ENCODE measurements around the gene ZEB2. TPM values are rescaled to one million over a fixed set of nuclear protein-coding genes. Genes with fewer than 3 reads are reported as not detected.

Gene ZEB2
- total and polyA plus RNA-seq, 5 donors = 40.2 to 147 (median 135) TPM

DNA sequence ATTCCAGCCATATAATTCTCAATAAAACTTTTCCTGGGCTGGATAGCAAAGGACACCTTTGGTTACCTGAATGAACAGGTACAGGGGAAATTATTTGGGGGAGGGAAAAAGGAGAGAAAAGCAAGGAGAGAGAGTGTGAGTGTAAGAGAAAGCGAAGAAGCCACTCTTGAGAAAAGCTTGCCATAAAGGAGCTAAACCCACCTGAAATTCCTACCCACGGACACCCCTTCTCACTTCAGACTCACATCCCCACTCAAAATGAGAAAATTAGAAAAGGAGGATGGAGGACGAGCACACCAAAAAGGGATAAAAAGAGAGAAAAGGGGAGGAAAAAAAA lies 354 bp downstream of the ZEB2 start:
- no peaks in the 10 kb centered on the region for H3K9me3 ChIP-seq (ENCODE audit: control insufficient read depth, low read length)
- H3K27ac ChIP-seq (ENCODE audit: low read length) = peak overlapping the region; percentile 100
- WGBS = 4% methylated on average over 3 of the region's 3 CpGs
- ATAC-seq (no peak), DNase-seq (no peak)
- intact Hi-C loops (cut with DNase I) = loop anchor here (5.0 to 10.0 kb wide), 8 partner anchors 55 to 1233 kb away; a partner anchor contains a TSS
- H3K4me3 ChIP-seq (ENCODE audit: low read length) = peak overlapping the region; percentile 98
- no peaks in the 10 kb centered on the region for H3K4me1 ChIP-seq (ENCODE audit: control insufficient read depth, insufficient read depth, low read length)
- no peaks in the 10 kb centered on the region for H3K27me3 ChIP-seq (ENCODE audit: control insufficient read depth, insufficient read depth)

DNA sequence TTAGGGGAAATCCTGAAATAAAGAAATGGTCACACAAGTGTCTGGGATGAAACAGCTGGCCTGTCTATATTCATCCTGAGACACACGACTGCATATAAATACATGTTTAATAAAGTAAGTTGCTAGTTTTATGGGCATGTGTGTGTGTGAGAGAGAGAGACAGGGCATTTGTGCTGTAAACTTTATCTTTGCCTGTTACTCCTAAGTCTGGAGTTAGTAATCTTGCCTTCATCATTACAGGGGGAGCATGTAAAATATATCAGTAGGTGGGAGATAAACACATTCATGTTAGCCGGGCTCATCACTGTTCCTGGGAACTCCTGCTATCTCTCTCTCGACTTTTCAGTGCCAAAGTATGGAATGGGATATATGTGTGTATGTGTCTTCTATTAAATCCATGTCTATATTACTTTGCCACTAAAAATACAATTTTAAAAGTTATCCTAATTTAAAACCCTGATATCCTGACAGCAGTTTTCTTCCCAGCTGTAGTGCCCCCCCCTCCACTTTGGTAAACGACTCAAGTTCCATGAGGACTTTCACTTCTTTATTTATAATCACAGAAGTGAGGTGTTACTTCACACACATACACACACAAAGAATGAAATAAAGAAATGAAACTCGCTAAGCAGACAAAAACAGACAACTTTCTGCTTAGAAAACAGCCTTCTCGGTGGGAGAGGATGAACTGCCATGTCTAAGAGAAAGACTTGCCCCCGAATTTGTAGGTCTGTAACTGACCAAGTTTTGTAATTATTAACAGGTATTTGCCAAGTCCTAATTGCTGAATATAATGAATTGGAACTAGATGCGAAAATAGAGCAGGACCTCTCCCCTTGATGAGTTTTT lies 947 bp downstream of the ZEB2 start:
- ATAC-seq = no peak
- 7% methylated on average over 8 of the region's 8 CpGs for WGBS
- H3K27me3 ChIP-seq (ENCODE audit: control insufficient read depth, insufficient read depth) = no peaks in the 10 kb centered on the region

GRCh38 chr2:144517866-144518747 lies 1.8 kb downstream of the ZEB2 start:
- under 1% methylated on average over 21 of the region's 21 CpGs for WGBS
- intact Hi-C loops (cut with DNase I) = loop anchor here (5.0 to 10.0 kb wide), 8 partner anchors 53 to 1234 kb away; a partner anchor contains a TSS
- Histone ChIP-seq H3K27me3 (ENCODE audit: control insufficient read depth, insufficient read depth) (no peaks in the 10 kb centered on the region), H3K27ac (ENCODE audit: low read length) (peak overlapping the region; percentile 100), H3K4me3 (ENCODE audit: low read length) (peak overlapping the region; percentile 98), H3K4me1 (ENCODE audit: control insufficient read depth, insufficient read depth, low read length) (no peaks in the 10 kb centered on the region), H3K9me3 (ENCODE audit: control insufficient read depth, low read length) (no peaks in the 10 kb centered on the region)
- DNase-seq = peak; percentile 27 to 59 (median 54)
- ATAC-seq = no peak

More for the DNA sequence above, 947 bp downstream of the ZEB2 start:
- DNase-seq = no peak
- Histone ChIP-seq H3K4me3 (ENCODE audit: low read length) (peak overlapping the region; percentile 98), H3K9me3 (ENCODE audit: control insufficient read depth, low read length) (no peaks in the 10 kb centered on the region), H3K27ac (ENCODE audit: low read length) (peak overlapping the region; percentile 100), H3K4me1 (ENCODE audit: control insufficient read depth, insufficient read depth, low read length) (no peaks in the 10 kb centered on the region)
- intact Hi-C loops (cut with DNase I) = loop anchor here (5.0 to 10.0 kb wide), 8 partner anchors 54 to 1233 kb away; a partner anchor contains a TSS

DNA sequence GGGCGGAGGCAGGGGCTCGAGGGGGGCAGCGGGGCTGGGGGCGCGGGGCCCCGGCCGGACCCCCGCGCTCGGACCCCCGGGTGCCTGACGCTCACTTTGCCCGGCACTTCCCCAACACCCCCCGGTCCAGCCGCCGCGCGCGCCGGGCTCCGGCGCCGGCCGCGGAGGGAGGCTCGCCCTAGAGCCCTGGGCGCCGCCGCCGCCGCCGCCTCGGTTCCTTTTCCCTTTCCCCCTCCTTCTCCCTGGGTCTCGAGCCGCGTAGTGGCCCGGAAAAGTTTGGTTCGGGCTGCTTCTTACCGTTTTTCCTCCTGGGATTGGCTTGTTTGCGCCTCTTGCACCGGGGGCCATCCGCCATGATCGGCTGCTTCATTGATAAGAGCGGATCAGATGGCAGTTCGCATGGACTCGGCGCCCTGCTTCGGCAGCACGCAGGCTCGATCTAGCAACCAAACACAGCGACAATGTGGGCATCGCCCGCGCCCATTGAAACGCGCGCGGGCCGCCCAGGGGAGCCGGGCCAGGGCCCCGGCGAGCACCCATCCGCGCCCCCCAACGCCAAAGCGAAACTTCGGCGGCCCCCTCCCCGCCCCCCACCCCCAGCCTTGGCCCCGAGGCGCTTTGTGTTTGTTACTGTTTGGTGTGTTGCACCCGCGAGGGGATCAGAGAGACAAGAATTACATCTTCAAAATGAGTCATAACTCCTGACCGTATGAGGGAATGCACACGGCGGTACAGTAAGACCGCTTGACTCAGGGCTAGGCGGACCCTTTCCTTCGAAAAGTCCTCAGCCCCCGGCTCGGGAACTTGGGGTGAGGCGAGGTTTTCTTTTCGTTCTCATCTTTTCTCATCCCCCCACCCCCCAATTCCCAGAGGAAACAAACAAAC lies 2.7 kb downstream of the ZEB2 start:
- under 1% methylated on average over 83 of the region's 83 CpGs for WGBS
- ATAC-seq (peak; percentile 23 to 66), DNase-seq (peak; percentile 71 to 87 (median 83))
- Histone ChIP-seq H3K4me1 (ENCODE audit: control insufficient read depth, insufficient read depth, low read length) (no peaks in the 10 kb centered on the region), H3K27me3 (ENCODE audit: control insufficient read depth, insufficient read depth) (no peaks in the 10 kb centered on the region), H3K9me3 (ENCODE audit: control insufficient read depth, low read length) (no peaks in the 10 kb centered on the region), H3K27ac (ENCODE audit: low read length) (peak overlapping the region; percentile 100), H3K4me3 (ENCODE audit: low read length) (peak overlapping the region; percentile 98)
- intact Hi-C loops (cut with DNase I) = loop anchor here (5.0 to 10.0 kb wide), 8 partner anchors 52 to 1235 kb away; a partner anchor contains a TSS

GRCh38 chr2:144516411-144516980 lies 3.4 kb downstream of the ZEB2 start:
- ATAC-seq = peak; percentile 4 to 52
- H3K27ac ChIP-seq (ENCODE audit: low read length) = peak overlapping the region; percentile 100
- H3K4me1 ChIP-seq (ENCODE audit: control insufficient read depth, insufficient read depth, low read length) = no peaks in the 10 kb centered on the region
- H3K9me3 ChIP-seq (ENCODE audit: control insufficient read depth, low read length) = no peaks in the 10 kb centered on the region
- peak; percentile 39 to 70 (median 65) for DNase-seq
- under 1% methylated on average over 57 of the region's 57 CpGs for WGBS
- H3K27me3 ChIP-seq (ENCODE audit: control insufficient read depth, insufficient read depth) = no peaks in the 10 kb centered on the region
- H3K4me3 ChIP-seq (ENCODE audit: low read length) = peak overlapping the region; percentile 98
- intact Hi-C loops (cut with DNase I) = loop anchor here (5.0 to 10.0 kb wide), 8 partner anchors 52 to 1236 kb away; a partner anchor contains a TSS

- H3K27ac ChIP-seq (ENCODE audit: low read length) = peak overlapping the region; percentile 100
- no peaks in the 10 kb centered on the region for H3K27me3 ChIP-seq (ENCODE audit: control insufficient read depth, insufficient read depth)
- no peaks in the 10 kb centered on the region for H3K9me3 ChIP-seq (ENCODE audit: control insufficient read depth, low read length)
- DNase-seq (peak; percentile 56 to 87 (median 82)), ATAC-seq (peak; percentile 19 to 40)
- no peaks in the 10 kb centered on the region for H3K4me1 ChIP-seq (ENCODE audit: control insufficient read depth, insufficient read depth, low read length)
- peak overlapping the region; percentile 98 for H3K4me3 ChIP-seq (ENCODE audit: low read length)
- WGBS = under 1% methylated on average over 50 of the region's 50 CpGs
- intact Hi-C loops (cut with DNase I) = loop anchor here (5.0 to 10.0 kb wide), 8 partner anchors 51 to 1236 kb away; a partner anchor contains a TSS
Measured at GRCh38 chr2:144515696-144516410, 4.1 kb downstream of the ZEB2 start.

DNA sequence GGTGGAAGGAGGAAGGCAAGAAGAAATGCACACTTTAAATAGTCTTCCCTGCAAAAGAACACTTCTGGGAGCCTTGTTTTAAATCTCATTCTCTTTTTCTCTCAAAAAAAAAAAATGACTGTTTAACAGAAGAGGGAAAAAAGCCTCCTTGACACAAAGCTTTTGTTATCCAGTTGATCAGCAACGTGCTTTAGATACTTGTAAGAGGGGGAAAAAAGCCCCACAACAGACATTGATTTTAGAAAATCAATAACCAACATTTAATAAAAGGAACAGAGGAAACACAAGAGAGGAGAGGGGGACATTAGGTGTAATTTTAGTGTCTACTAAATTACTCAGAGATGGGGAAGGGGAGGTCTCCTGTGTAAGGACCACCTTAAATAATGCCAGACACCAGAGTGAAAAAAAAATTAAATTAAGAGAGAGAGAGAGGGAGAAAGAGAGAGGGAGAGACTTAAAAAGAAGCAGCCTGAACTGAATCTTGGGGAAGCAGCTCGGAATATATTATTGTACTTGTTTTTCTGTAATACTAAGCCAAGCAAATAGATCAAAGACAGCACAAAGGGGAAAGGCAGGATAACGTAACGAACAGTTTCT lies 4.7 kb downstream of the ZEB2 start:
- Histone ChIP-seq H3K27ac (ENCODE audit: low read length) (peak overlapping the region; percentile 100), H3K27me3 (ENCODE audit: control insufficient read depth, insufficient read depth) (no peaks in the 10 kb centered on the region), H3K4me1 (ENCODE audit: control insufficient read depth, insufficient read depth, low read length) (no peaks in the 10 kb centered on the region), H3K9me3 (ENCODE audit: control insufficient read depth, low read length) (no peaks in the 10 kb centered on the region), H3K4me3 (ENCODE audit: low read length) (peak overlapping the region; percentile 98)
- intact Hi-C loops (cut with DNase I) = loop anchor here (5.0 to 10.0 kb wide), 8 partner anchors 50 to 1237 kb away; a partner anchor contains a TSS
- 6% methylated on average over 4 of the region's 4 CpGs for WGBS
- ATAC-seq (no peak), DNase-seq (no peak)

- no peaks in the 10 kb centered on the region for H3K27me3 ChIP-seq (ENCODE audit: control insufficient read depth, insufficient read depth)
- peaks cover 1% of the 10 kb centered on the region for H3K4me1 ChIP-seq (ENCODE audit: control insufficient read depth, insufficient read depth, low read length)
- ATAC-seq = no peak
- H3K27ac ChIP-seq (ENCODE audit: low read length) = peak overlapping the region; percentile 97
- intact Hi-C loops (cut with DNase I) = loop anchor here (5.0 to 10.0 kb wide), 8 partner anchors 50 to 1238 kb away; a partner anchor contains a TSS
- DNase-seq = peak in 2 of 3 donors; percentile 70 to 73
- H3K9me3 ChIP-seq (ENCODE audit: control insufficient read depth, low read length) = no peaks in the 10 kb centered on the region
- peak overlapping the region; percentile 98 for H3K4me3 ChIP-seq (ENCODE audit: low read length)
- WGBS = 16% methylated on average over 6 of the region's 6 CpGs
Measured at GRCh38 chr2:144514616-144515091, 5.3 kb downstream of the ZEB2 start.

All from right cardiac atrium (tissue), 5 donors.